HG03064 (cell line): ENCODE results near the gene EBNA1BP2.
"Not testable (repeated sequence)": the region's sequence is repeated elsewhere in the genome, so short reads cannot be mapped to it uniquely, and the experiment has no call there.

Source experiments
- ATAC-seq: cut with Tn5 transposase; IDR thresholded peaks from one replicate; pipeline ENCODE4 v1.9.1; 2021; ENCODE audit warnings: low read depth; ENCODE audit not compliant: unreplicated experiment

The EBNA1BP2 gene

DNA sequence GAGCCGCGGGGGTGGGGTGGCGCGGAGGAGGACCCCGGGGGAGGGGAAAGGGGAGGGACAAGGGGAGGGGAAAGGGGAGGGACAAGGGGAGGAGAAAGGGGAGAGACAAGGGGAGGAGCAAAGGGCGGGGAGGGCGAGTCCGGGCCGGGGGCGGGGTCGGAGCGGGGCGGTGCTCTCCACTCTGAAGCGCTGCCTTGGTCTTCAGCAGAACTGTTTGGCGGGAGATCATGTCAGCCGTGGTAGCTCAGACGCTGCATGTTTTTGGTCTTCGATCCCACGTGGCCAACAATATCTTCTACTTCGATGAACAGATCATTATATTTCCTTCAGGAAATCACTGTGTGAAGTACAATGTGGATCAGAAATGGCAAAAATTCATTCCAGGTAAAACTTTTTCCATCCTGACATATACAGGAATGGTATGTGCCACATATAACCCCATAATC lies 460 bp upstream of the EBNA1BP2 start:
- peak; percentile 32 for ATAC-seq

GRCh38 chr1:43171312-43171875 lies 696 bp downstream of the EBNA1BP2 start:
- no peak for ATAC-seq

GRCh38 chr1:43165765-43166164 lies 6.3 kb downstream of the EBNA1BP2 start:
- no peak for ATAC-seq

- no peak for ATAC-seq
Observed at GRCh38 chr1:43165162-43165561, 6.9 kb downstream of the EBNA1BP2 start.

GRCh38 chr1:43156026-43156425 lies 16.1 kb downstream of the EBNA1BP2 start:
- ATAC-seq, result no peak

- no peak for ATAC-seq
Observed at GRCh38 chr1:43153443-43153842, 18.6 kb downstream of the EBNA1BP2 start.

DNA sequence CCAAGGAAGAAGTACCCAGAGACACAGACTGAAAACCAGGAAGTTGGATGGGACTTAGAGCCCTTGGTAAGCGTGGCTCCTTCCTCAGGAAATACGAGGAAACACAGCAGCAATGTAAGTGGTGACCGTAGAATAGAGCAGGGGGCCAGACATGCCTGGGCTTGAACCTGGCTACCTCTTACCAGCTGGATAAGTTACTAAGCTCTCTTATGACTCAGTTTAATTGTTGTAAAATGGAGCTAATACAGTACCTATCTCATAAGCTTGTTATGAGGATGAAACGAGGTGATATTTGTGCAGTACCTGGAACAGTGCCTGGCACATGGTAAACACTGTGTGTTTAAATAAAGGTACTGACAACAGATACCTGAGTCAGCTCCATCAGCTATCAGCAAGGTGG lies 19.2 kb downstream of the EBNA1BP2 start:
- no peak for ATAC-seq

GRCh38 chr1:43149889-43150288 lies 22.2 kb downstream of the EBNA1BP2 start:
- ATAC-seq, result no peak

DNA sequence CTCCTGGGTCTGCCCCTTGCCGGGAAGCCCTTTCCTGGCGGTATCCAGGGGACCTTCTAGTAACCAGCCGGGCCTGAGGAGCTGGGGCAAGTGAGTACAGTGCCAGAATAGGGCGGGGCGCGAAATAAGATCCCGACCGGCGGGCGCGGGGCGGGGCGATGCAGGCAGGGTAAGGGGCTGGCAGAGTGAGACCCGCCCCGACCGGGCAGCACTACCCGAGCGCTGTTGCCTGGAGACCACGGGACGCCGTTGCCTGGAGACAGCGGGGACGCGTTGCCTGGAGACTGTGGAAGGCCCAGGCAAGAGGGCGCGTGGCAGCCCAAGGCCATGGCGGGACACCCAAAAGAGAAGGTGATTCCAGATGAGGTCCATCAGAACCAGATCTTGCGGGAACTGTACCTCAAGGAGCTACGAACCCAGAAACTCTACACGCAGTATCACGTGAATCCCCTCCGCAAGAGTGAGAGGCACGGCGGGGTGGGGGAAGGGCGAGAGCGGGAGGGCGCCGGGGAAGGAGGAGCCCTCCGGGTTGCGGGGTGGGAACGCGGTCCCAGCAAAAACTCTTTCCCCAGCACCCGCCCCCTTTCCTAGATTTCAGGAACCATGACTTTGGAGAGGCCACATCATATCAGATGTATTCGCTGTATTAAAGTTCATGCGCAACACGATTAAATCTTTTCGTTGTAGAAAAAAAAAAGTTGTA lies 24.3 kb downstream of the EBNA1BP2 start:
- no peak for ATAC-seq

GRCh38 chr1:43144237-43144636 lies 27.9 kb downstream of the EBNA1BP2 start:
- no peak for ATAC-seq

GRCh38 chr1:43143441-43143888 lies 28.6 kb downstream of the EBNA1BP2 start:
- ATAC-seq, result no peak

- no peak for ATAC-seq
Observed at GRCh38 chr1:43140583-43140982, 31.5 kb downstream of the EBNA1BP2 start.

- ATAC-seq, result no peak
Observed at GRCh38 chr1:43140010-43140409, 32.1 kb downstream of the EBNA1BP2 start.

- ATAC-seq, result not testable (repeated sequence)
Observed at GRCh38 chr1:43139295-43139694, 32.8 kb downstream of the EBNA1BP2 start.

DNA sequence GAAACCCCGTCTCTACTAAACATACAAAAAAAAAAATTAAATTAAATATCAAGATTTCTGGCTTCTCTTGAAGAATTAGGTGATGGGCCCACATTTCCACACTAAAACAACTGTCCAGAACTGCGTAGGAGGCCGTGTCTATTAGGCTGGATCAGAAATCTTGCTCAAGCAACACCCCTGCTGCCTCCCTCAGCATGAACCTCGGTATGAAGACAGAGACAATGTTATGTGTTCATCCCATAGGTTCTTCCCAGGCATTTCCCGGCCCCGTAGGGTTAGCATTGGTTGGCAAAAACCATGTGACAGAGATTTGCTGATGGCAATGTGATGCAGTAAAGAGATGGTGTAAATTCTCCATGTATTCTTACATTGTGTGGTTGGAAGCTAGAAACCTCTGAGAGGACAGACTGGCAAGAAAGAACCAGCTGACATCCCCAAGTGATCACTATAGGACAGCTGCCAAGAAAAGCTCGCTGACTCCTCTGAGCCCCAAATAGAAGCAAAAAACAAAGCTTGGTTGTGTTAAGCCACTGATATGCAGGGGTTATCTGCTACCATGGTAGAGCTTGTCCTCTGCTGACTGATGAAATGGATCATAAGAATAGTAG lies 34.5 kb downstream of the EBNA1BP2 start:
- ATAC-seq, result no peak

GRCh38 chr1:43135857-43136781 lies 36.0 kb downstream of the EBNA1BP2 start:
- ATAC-seq, result no peak

DNA sequence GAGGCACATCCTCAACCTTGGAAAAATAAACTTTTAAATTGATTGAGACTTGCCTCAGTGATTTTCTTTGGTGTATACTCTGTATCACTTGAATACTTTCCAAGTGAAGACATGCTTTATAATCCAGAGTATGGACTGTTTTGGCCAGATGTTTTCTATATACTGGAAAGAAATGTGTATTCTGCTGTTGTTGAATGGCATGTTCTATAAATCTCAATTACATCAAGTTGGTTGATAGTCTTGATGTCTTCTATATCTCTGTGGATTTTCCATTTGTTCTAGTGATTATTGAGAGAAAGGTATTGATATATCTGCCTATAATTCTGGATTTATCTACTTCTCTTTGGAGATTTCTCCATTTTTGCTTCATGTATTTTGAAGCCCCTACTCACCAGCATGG lies 37.5 kb downstream of the EBNA1BP2 start:
- ATAC-seq, result no peak

- no peak for ATAC-seq
Observed at GRCh38 chr1:43134068-43134467, 38.0 kb downstream of the EBNA1BP2 start.

- no peak for ATAC-seq
Observed at GRCh38 chr1:43129426-43129825, 42.7 kb downstream of the EBNA1BP2 start.

- ATAC-seq, result no peak
Observed at GRCh38 chr1:43128816-43129215, 43.3 kb downstream of the EBNA1BP2 start.

DNA sequence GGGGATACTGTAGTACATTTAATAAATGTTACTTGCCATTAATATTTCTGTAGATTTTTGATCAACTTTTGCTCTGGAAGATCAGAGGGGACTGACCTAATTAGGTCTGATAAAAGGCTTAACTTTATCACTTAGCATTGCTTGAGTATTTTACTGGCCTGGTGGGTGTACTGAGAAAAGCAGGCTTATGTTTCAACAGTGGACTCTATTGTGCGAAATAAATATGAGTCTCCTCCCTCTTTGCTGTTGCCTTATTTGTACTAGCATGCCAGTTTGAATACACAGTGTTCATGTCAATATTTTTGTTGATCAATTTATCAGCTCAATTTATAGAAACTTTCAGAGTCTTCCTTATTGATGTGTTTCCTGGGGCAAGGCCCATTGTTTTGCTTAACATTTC lies 49.1 kb downstream of the EBNA1BP2 start:
- no peak for ATAC-seq
